GM21367 (cell line): Measurements from ENCODE around the gene L3MBTL3.
"Not testable (repeated sequence)": the region's sequence is repeated elsewhere in the genome, so short reads cannot be mapped to it uniquely, and the experiment has no call there.

Source experiments
- ATAC-seq: cut with Tn5 transposase; IDR thresholded peaks from one replicate; pipeline ENCODE4 v1.9.1; 2021; ENCODE audit not compliant: unreplicated experiment

L3MBTL3 gene

GRCh38 chr6:130070792-130071191 is 52.4 kb downstream of the L3MBTL3 start:
- ATAC-seq: no peak

DNA sequence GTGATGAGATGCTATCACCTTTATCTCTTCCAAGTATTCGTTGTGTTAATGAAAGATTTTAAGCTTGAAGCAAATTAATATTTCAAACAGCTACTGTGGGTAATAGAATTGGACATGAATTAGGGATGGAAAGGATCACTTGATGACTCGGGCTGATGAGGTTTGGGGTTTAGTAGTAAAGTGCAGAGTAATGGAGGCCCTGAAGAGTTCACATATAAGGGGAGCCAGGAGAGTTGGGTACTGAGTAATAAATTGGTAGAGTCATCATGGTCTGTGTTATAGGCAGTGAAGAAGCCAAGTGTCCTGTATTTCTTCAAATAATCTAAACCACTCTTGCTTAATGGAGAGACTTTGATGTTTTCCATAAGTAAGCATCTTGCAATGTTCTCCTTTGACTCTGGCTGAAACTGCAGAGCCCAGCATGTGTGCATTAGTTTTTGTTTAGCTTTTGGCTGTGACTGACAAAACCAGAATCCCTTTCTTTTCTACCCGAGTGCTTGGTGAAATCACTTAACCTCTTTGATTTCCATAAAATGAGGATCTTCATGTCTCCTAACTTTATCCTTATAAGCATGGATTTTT is 57.6 kb downstream of the L3MBTL3 start:
- no peak for ATAC-seq

DNA sequence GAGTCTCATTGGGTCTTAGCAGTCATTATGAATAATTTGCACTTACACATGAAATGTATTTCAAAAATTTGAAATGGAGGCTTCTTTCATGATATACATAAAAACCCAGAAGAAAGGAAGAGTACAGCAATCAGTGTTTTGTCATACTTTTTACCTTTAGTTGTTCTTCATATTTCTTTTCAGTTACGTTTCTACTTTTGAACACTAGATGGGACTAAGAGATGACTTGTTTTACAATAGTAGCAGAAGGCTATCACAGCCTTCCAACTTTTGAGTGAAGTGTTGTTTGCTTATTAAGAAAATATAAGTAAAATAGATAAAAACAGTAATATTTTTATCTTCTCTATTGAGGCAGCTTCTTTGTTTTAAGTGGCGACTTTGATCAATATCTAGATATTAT is 58.1 kb downstream of the L3MBTL3 start:
- ATAC-seq: no peak

DNA sequence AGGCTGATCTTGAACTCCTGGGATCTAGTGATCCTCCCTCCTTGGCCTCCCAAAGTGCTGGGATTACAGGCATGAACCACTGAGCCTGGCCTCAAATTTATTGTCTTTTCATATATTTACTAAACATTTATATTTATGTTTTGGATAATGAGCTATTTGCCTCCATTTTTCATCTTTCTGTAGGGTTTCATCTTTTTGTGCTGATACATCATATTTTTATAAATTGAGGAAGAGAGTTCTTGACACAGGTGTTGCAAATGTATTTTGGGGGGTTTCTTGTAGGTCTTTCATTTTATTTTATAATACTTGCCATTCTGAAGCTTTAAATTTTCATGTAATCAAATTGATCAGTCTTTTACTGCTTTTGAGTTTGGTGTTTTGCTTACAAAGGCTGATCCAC is 72.4 kb downstream of the L3MBTL3 start:
- no peak for ATAC-seq

DNA sequence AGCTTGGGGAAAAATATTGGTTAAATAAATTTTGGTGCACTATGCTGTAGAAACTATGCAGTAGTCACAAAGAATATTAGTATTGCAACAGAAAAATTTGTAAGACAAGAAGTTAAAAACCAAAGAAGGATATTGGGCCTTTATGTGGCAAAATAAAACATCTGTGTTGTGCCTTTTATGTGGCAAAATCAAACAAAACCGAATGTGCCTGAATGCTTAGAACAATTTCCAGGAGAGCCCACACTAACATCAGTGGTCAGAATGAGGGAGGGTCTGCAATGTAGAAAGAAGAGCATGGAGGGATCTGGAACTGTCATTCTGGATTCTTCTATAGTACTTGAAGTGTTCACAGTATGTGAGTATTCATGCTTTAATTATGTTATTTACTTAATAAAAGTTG is 75.2 kb downstream of the L3MBTL3 start:
- ATAC-seq: no peak

DNA sequence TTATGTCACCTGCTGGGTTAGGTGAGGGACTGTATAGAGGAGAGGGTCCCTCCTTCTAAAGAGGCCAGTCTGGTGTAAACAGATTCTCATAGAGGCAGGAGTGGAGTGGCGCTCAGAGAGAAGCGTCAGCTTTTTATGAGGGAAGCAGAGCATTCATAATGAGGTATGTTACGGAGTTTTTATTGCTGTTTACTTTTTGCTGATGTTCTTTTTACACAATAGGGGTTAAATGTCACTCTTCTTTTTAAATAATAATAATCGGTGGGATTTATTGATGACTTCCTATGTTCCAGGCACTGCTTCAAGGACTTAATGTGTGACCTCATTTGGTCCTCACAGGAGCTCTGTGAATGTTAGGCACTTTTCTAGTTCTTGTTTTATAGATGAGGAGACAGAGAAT is 79.9 kb downstream of the L3MBTL3 start:
- ATAC-seq: no peak

DNA sequence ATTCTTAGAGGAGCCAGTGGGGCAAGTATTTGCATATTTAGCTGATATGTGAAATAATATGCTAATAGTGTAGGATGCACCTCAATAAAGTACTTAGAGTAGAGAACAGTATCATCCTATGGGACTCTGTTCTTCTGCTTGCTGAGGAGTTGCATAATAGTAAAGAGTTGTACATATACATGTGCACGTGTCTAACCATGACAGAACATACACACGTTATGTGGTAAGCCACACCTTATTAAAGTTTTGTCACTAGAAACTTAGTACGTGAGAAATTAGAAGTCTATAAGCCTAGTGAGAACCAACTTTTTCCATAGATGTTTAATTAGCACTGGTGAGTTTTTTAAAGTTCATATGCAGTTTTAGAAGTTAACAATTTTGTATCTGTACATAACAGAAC is 80.7 kb downstream of the L3MBTL3 start:
- ATAC-seq: no peak

- peak; percentile 93 for ATAC-seq
These were observed 87.8 kb downstream of the L3MBTL3 start for GRCh38 chr6:130105996-130106704.

- no peak for ATAC-seq
These were observed 89.3 kb downstream of the L3MBTL3 start for GRCh38 chr6:130107710-130108109.

DNA sequence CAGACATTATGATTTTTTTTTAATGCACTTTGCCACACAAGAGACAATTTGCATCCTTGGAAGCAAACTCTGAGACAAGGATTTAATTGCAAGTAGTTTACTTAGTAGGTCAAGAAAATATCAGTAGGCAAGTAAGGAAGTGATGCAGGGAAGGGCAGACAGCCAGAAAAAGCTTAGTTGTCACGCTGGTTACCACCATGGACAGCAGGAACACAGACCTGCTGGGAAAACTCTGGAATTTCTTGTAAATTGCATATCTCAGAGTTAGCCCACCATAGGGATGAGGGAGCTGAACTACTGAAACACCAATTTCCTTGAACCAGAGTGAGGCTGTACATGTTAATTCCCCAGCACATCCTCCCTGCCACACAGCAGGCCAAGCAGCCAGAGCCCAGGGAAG is 92.7 kb downstream of the L3MBTL3 start:
- ATAC-seq: no peak

GRCh38 chr6:130113201-130113710 is 94.9 kb downstream of the L3MBTL3 start:
- no peak for ATAC-seq

DNA sequence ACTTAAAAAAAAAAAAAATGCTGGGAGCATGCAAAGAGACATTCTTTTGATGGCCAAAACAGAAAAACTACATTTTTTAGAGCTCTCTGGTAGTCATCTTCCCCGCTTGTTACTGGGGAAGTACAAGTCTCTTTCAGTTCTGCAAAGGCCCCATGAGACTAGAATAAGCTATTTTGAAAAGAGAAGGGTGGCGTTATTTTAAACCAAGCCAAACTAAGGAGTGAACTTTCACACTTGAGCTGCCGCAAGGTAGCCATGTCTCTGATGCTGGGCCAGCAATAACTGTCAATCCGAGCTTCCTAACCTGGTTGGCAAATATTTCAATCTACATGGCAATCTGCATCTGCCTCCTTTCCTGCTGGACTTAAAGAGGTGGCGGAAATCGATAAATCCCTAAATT is 96.7 kb downstream of the L3MBTL3 start:
- ATAC-seq: peak; percentile 98

DNA sequence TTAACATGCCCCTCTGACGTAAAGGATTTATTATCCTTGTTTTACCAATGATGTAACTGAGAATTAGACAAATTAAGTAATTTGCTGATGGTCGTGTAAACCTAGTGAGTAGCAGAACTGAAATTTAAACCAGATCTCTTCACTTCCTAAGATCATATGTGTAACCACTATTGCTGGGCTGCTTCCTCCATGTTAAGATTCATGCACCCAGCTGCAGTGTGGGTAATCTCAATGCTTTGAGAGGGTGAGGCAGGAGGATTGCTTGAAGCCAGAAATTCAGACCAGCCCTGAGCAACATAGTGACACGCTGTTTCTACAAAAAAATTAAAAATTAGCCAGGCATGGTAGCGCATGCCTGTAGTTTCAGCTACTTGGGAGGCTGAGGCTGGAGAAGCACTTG is 97.9 kb downstream of the L3MBTL3 start:
- peak; percentile 36 for ATAC-seq

DNA sequence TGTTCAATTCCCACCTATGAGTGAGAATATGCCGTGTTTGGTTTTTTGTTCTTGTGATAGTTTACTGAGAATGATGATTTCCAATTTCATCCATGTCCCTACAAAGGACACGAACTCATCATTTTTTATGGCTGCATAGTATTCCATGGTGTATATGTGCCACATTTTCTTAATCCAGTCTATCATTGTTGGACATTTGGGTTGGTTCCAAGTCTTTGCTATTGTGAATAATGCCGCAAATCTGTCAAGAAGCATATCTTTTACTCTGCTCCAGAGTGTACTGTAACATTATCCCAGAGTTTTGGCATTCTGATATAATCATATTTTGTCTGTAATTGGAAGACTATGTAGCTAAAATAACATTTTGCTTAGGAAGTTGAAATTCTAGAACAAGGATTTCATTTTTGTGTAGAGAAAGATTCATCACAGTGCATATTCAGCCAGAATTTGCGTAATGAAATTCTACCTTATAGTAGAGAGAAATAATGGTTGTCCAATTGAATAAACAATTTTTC is 98.9 kb downstream of the L3MBTL3 start:
- not testable (repeated sequence) for ATAC-seq

DNA sequence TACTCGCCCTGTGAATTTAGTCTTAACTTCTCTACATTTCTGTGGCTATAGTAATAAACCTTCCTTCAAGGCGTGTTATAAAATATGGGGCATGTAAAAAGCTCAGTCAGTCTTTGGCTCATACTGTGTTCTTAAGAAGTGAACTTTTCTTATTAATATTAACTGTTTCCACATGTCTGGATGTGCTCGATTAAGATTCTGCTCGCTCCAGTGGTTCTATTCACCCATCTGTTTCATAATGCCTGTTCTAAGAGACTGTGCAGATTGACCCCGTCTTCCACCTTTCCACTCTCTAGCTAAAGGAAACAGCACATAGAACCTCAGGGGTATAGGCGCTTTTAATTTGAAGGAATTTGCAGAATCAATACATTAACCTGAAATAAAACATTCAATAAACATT is 99.9 kb downstream of the L3MBTL3 start:
- no peak for ATAC-seq

DNA sequence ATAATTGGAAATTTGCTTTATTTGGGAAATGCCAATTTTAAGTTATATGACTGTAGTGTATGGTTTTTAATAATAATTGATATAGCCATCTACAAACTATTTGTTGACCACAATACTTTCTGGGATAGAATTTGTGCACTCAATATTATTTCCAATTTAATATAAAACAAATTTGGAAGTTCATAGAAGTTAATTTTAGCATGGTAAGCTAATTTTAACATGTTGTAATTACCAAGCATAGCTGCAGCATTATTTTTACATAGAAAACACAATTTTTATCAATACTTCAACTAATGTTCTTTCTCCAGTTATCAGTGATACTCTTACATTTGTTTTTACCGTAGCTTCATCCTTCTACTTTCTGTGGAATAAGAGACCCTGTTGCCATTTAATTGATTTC is 100.8 kb downstream of the L3MBTL3 start:
- no peak for ATAC-seq

GRCh38 chr6:130120731-130121130 is 102.3 kb downstream of the L3MBTL3 start:
- ATAC-seq: no peak

GRCh38 chr6:130122243-130122642 is 103.9 kb downstream of the L3MBTL3 start:
- ATAC-seq: no peak

- no peak for ATAC-seq
These were observed 108.8 kb downstream of the L3MBTL3 start for GRCh38 chr6:130127195-130127594.

- ATAC-seq: no peak
These were observed 109.9 kb downstream of the L3MBTL3 start for GRCh38 chr6:130128326-130128725.

GRCh38 chr6:130129762-130130246 is 111.4 kb downstream of the L3MBTL3 start:
- no peak for ATAC-seq

DNA sequence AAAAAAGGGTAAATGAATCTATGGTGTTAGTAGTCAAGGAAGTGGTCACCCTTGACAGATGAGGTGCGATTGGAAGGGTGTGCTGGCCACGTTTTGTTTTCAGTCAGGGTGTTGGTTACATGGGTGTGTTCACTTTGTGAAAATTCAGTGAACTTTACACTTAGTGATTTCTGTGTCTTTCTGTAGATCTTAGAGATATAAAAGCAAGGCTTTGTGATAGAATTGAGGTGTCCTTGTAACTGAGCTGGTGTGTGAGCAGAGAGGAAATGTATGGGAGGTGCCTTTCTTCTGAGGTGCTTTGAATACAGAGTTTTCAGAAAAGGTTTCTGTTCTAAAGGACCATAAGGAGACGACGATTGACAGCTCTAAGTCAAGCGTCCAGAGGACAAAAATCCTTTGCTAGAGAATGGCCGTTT is 113.9 kb downstream of the L3MBTL3 start:
- ATAC-seq: peak; percentile 73
